Measurements from ENCODE around the gene RBM47. TPM values are rescaled to one million over a fixed set of nuclear protein-coding genes. Genes with fewer than 3 reads are reported as not detected.

RBM47 gene
- polyA plus RNA-seq, 3 donors, result 79.5 to 101 (median 92.8) TPM

DNA sequence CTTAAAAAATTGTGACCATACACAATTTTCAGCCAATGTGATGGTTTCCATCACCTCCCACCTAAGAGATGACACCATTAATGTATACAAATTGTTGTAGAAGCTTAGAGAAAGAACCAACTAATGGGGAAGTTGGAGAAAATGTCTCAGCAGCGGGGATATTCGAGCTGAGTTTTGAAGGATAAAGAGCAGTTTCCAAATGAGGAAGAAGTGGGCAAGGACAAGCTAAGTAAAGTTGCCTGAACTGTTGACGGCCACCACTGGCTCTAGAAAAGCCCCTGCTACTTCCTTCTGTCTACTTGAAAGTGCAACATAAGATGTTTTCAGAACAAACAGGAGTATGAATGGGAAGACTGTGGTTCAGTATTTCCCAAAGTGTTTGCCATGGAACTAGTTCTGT, 202.5 kb downstream of the RBM47 start:
- peaks cover 5% of the 10 kb centered on the region for H3K4me1 Mint-ChIP-seq
- 4% methylated on average over 2 of the region's 3 CpGs for WGBS (ENCODE audit: insufficient coverage)
- Histone ChIP-seq H3K9ac (ENCODE audit: insufficient read depth, low read length, poor library complexity, severe bottlenecking) (no peak overlapping the region), H3K9me3 (replicated peaks in 1 of 2; ENCODE audit: control insufficient read depth in 1 of 2, insufficient read depth in 1 of 2, low read length in 2 of 2) (no peaks in the 10 kb centered on the region), H3K79me2 (ENCODE audit: insufficient read depth, low read length) (peaks cover 34% of the 10 kb centered on the region), H2AFZ (ENCODE audit: insufficient read depth, low read depth, low read length, poor library complexity, severe bottlenecking) (no peak overlapping the region), H3K4me1 (ENCODE audit: control insufficient read depth in 1 of 2, insufficient read depth in 2 of 2, low read length in 2 of 2) (no peaks in the 10 kb centered on the region), H3K4me2 (replicated peaks; ENCODE audit: extremely low read depth, low read length, poor library complexity, severe bottlenecking) (no peak overlapping the region), H3K27me3 (ENCODE audit: control insufficient read depth in 2 of 2, insufficient read depth in 2 of 2, low read length in 2 of 2) (no peaks in the 10 kb centered on the region), H3K4me3 (replicated peaks in 1 of 3; ENCODE audit: low read depth in 2 of 3, low read length in 3 of 3) (no peak overlapping the region), H3K27ac (ENCODE audit: low read depth in 1 of 2, low read length in 2 of 2) (peak overlapping the region in 1 of 2 donors; percentile 46), H4K20me1 (ENCODE audit: insufficient read depth, low read length) (peaks cover 90% of the 10 kb centered on the region), H3K36me3 (replicated peaks in 1 of 2; ENCODE audit: control insufficient read depth in 1 of 2, insufficient read depth in 2 of 2, low read length in 2 of 2) (peaks cover 79 to 95% of the 10 kb centered on the region in 2 donors)
- peak; percentile 13 to 39 (median 16) for DNase-seq
- H3K4me3 Mint-ChIP-seq, result no peak overlapping the region
- intact Hi-C loops (cut with micrococcal nuclease), result no loop called here
- peak overlapping the region in 6 of 7 donors; percentile 56 to 79 (median 71) for H3K27ac Mint-ChIP-seq
- peaks cover 0 to 3% (median 0%) of the 10 kb centered on the region in 7 donors for H3K9me3 Mint-ChIP-seq
- TF ChIP-seq CTCF (IDR thresholded peaks at IDR 0.05), result no peak
- no peaks in the 10 kb centered on the region for H3K27me3 Mint-ChIP-seq (ENCODE audit: low read depth in 3 of 3)
- H3K36me3 Mint-ChIP-seq, result peaks cover 80 to 91% of the 10 kb centered on the region in 2 donors

DNA sequence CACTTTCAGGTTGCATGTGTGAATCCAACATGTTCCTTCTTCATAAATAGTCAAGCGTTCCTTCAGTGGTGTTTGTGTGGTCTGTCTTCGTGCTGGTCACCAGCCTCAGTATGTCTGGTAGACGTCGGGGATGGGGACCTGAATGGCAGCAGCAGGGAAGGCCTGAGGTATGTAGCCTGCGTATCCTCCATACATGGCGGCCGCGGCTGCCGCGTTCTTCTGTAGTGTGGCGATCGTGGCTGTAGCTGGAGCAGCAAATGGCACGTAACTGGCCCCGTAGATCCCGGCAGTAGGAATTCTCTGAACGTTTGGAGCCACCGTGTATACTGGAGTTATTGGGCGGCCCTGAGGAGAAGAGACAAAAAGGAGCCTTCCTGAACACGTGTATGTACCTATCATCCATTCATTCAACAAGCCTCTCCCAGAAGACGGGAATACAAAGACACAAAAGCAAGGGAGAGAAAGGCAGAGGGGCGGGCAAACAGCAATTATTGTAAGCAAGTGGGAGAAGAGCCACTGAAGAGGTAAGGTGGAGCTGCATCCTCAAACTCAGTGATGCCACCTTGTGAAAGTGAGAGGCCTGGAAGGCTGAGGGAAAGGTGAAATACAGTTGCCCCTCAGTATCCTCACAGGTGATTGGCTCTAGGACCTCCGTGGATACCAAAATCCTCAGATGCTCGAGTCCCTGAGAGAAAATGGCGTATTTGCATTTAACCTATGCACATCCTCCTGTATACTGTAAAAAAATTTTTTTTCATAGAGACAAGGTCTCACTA, 203.7 kb downstream of the RBM47 start:
- Mint-ChIP-seq H3K4me1 (peaks cover 5% of the 10 kb centered on the region), H3K9me3 (peaks cover 0 to 2% (median 0%) of the 10 kb centered on the region in 7 donors), H3K27ac (peak overlapping the region in 5 of 7 donors; percentile 3 to 77 (median 57)), H3K27me3 (ENCODE audit: low read depth in 3 of 3) (no peaks in the 10 kb centered on the region), H3K36me3 (peaks cover 73 to 85% of the 10 kb centered on the region in 2 donors), H3K4me3 (no peak overlapping the region)
- Histone ChIP-seq H3K79me2 (ENCODE audit: insufficient read depth, low read length) (peaks cover 34% of the 10 kb centered on the region), H3K4me2 (replicated peaks; ENCODE audit: extremely low read depth, low read length, poor library complexity, severe bottlenecking) (no peak overlapping the region), H3K4me3 (replicated peaks in 1 of 3; ENCODE audit: low read depth in 2 of 3, low read length in 3 of 3) (no peak overlapping the region), H4K20me1 (ENCODE audit: insufficient read depth, low read length) (peaks cover 82% of the 10 kb centered on the region), H2AFZ (ENCODE audit: insufficient read depth, low read depth, low read length, poor library complexity, severe bottlenecking) (no peak overlapping the region), H3K4me1 (ENCODE audit: control insufficient read depth in 1 of 2, insufficient read depth in 2 of 2, low read length in 2 of 2) (no peaks in the 10 kb centered on the region), H3K27me3 (ENCODE audit: control insufficient read depth in 2 of 2, insufficient read depth in 2 of 2, low read length in 2 of 2) (no peaks in the 10 kb centered on the region), H3K36me3 (replicated peaks in 1 of 2; ENCODE audit: control insufficient read depth in 1 of 2, insufficient read depth in 2 of 2, low read length in 2 of 2) (peaks cover 73 to 92% of the 10 kb centered on the region in 2 donors), H3K9ac (ENCODE audit: insufficient read depth, low read length, poor library complexity, severe bottlenecking) (no peak overlapping the region), H3K27ac (ENCODE audit: low read depth in 1 of 2, low read length in 2 of 2) (no peak overlapping the region), H3K9me3 (replicated peaks in 1 of 2; ENCODE audit: control insufficient read depth in 1 of 2, insufficient read depth in 1 of 2, low read length in 2 of 2) (no peaks in the 10 kb centered on the region)
- intact Hi-C loops (cut with micrococcal nuclease), result no loop called here
- no peak for TF ChIP-seq CTCF (IDR thresholded peaks at IDR 0.05)
- no peak for DNase-seq
- WGBS (ENCODE audit: insufficient coverage), result 97% methylated on average over 15 of the region's 24 CpGs

Measured in CD14-positive monocyte (primary cell).